Psoas muscle (tissue), 8 donors: Measurements from ENCODE around the gene SSNA1. TPM values are rescaled to one million over a fixed set of nuclear protein-coding genes. Genes with fewer than 3 reads are reported as not detected.

Experiments used
- ATAC-seq, 4 donors: fragments of 200-7000 bp; cut with Tn5 transposase; one replicate each; pipeline ENCODE4 v1.9.1; 2020; ENCODE audit warnings: moderate library complexity in 3 of 4, mild to moderate bottlenecking in 2 of 4
- DNase-seq, 2 donors: peaks; one replicate each; pipeline ENCODE4 v3.0.0-alpha.2; 2020
- H3K27ac ChIP-seq: fragments of 200-600 bp; one replicate; pipeline ENCODE4 v1.8.0; 2022
- H3K27me3 ChIP-seq, 3 donors: fragments of 200-600 bp in 1 of 3; one replicate each; pipeline versions ENCODE4 v1.6.1 to v1.8.0; 2013 to 2022; ENCODE audit warnings: low read length in 2 of 3, mild to moderate bottlenecking in 2 of 3, moderate library complexity in 1 of 3; ENCODE audit not compliant: insufficient read depth in 3 of 3
- H3K36me3 ChIP-seq, 2 donors: fragments of 200-600 bp in 1 of 2; one replicate each; pipeline versions ENCODE4 v1.6.1 to v1.8.0; 2013 to 2022; ENCODE audit warnings: low read depth in 1 of 2, mild to moderate bottlenecking in 1 of 2, moderate library complexity in 1 of 2; ENCODE audit not compliant: insufficient read depth in 1 of 2
- H3K4me1 ChIP-seq: fragments of 200-600 bp; one replicate; pipeline ENCODE4 v1.8.0; 2022
- H3K4me3 ChIP-seq: fragments of 200-600 bp; one replicate; pipeline ENCODE4 v1.8.0; 2022; ENCODE audit warnings: mild to moderate bottlenecking
- H3K9me3 ChIP-seq: fragments of 200-600 bp; one replicate; pipeline ENCODE4 v1.8.0; 2022
- CTCF ChIP-seq: fragments of 200-600 bp; IDR thresholded peaks from one replicate; pipeline ENCODE4 v1.8.0; 2022; ENCODE audit warnings: antibody characterized with exemption
- WGBS, 3 donors: extraction: QIAGEN DNeasy Blood & Tissue Kit; methylation state at CpG; one replicate each; pipeline versions ENCODE4 v1.1.6 to v1.1.7; 2013; 5-methylcytosine and 5-hydroxymethylcytosine counted together
- intact Hi-C, 2 donors: fragments of 100-400 bp; cut with DNase I; formaldehyde crosslinking; loops; one replicate each; pipeline versions ENCODE4 v1.11.0 to v1.14.2; 2022
- polyA plus RNA-seq, 3 donors: library from polyadenylated mRNA; stranded (reverse); fragments of 200-250 nt; gene quantifications; one replicate each; pipeline ENCODE4 v1.2.3, GENCODE V29; 2013
- total RNA-seq, 4 donors: library from RNA; stranded (reverse); fragmentation: NEBNext Ultra II Directional in 2 of 4; extraction: Animal tissue kit (Norgen Biotek cat#: 25700) in 2 of 4; gene quantifications; one replicate each; pipeline versions ENCODE4 v1.2.1 to v1.2.4, GENCODE V29; 2021 to 2023
- donor health status: healthy with polysubstance abuse.
- donor health status: DM: no; HTN: no; CAD: no; lungs with moderate emphysema.
- donor health status: Bipolar disorder and iron deficiency.
- donor health status: healthy.
- donor health status: DM: yes; HTN: yes; CAD: no.
- donor health status: DM: no; HTN: no; CAD: no.
- donor health status: DM: no; HTN: no; CAD: no.
- donor health status: DM: yes; HTN: yes; CAD: no.

Gene SSNA1
- total and polyA plus RNA-seq, 7 donors = 51.5 to 176 (median 65.4) TPM

GRCh38 chr9:137191245-137191644, 2.8 kb downstream of the SSNA1 start:
- H3K27ac ChIP-seq = no peak overlapping the region
- ATAC-seq = no peak
- peaks cover 3 to 36% of the 10 kb centered on the region in 2 donors for H3K36me3 ChIP-seq

GRCh38 chr9:137191691-137192447, 3.4 kb downstream of the SSNA1 start:
- Histone ChIP-seq H3K27me3 (no peaks in the 10 kb centered on the region), H3K9me3 (no peaks in the 10 kb centered on the region), H3K27ac (no peak overlapping the region), H3K4me3 (no peak overlapping the region), H3K4me1 (peaks cover 41% of the 10 kb centered on the region), H3K36me3 (peaks cover 3 to 35% of the 10 kb centered on the region in 2 donors)
- 76 to 81% (median 79%) methylated on average over 21 to 22 of the region's 22 CpGs for WGBS, 3 donors
- no peak for ATAC-seq
- intact Hi-C loops = no loop called here
- DNase-seq = no peak
- TF ChIP-seq CTCF = no peak

More at GRCh38 chr9:137191245-137191644, 2.8 kb downstream of the SSNA1 start:
- intact Hi-C loops = no loop called here
- no peak for TF ChIP-seq CTCF
- DNase-seq = no peak
- H3K9me3 ChIP-seq = no peaks in the 10 kb centered on the region
- H3K4me3 ChIP-seq = no peak overlapping the region
- H3K27me3 ChIP-seq = no peaks in the 10 kb centered on the region
- 69 to 83% (median 71%) methylated on average over 3 of the region's 3 CpGs for WGBS, 3 donors
- peaks cover 47% of the 10 kb centered on the region for H3K4me1 ChIP-seq

GRCh38 chr9:137192448-137192780, 3.9 kb downstream of the SSNA1 start:
- Histone ChIP-seq H3K27ac (no peak overlapping the region), H3K4me1 (peaks cover 35% of the 10 kb centered on the region), H3K4me3 (no peak overlapping the region), H3K27me3 (no peaks in the 10 kb centered on the region), H3K36me3 (peaks cover 3 to 29% of the 10 kb centered on the region in 2 donors), H3K9me3 (no peaks in the 10 kb centered on the region)
- DNase-seq = no peak
- TF ChIP-seq CTCF = no peak
- intact Hi-C loops = no loop called here
- no peak for ATAC-seq
- WGBS, 3 donors = 82 to 84% (median 83%) methylated on average over 10 of the region's 10 CpGs

GRCh38 chr9:137192859-137193258, 4.4 kb downstream of the SSNA1 start:
- no peak for TF ChIP-seq CTCF
- H3K27me3 ChIP-seq = no peaks in the 10 kb centered on the region
- H3K4me3 ChIP-seq = no peak overlapping the region
- 75 to 94% (median 93%) methylated on average over 2 of the region's 2 CpGs for WGBS, 3 donors
- ATAC-seq (no peak), DNase-seq (no peak)
- no peak overlapping the region for H3K27ac ChIP-seq
- H3K4me1 ChIP-seq = peaks cover 34% of the 10 kb centered on the region
- no peaks in the 10 kb centered on the region for H3K9me3 ChIP-seq
- intact Hi-C loops = no loop called here
- H3K36me3 ChIP-seq = peaks cover 3 to 29% of the 10 kb centered on the region in 2 donors

- Histone ChIP-seq H3K4me1 (peaks cover 42% of the 10 kb centered on the region), H3K27me3 (no peaks in the 10 kb centered on the region), H3K27ac (no peak overlapping the region), H3K4me3 (no peak overlapping the region), H3K9me3 (no peaks in the 10 kb centered on the region), H3K36me3 (peaks cover 3 to 29% of the 10 kb centered on the region in 2 donors)
- 72 to 79% (median 76%) methylated on average over 12 to 14 of the region's 14 CpGs for WGBS, 3 donors
- ATAC-seq = no peak
- no peak for TF ChIP-seq CTCF
- DNase-seq = no peak
- intact Hi-C loops = no loop called here
Observed at GRCh38 chr9:137193771-137194170, 5.3 kb downstream of the SSNA1 start.
